HepG2 (cell line): ENCODE measurements around the gene FCN3. TPM values are rescaled to one million over a fixed set of nuclear protein-coding genes. Genes with fewer than 3 reads are reported as not detected.

Experiments used
- AKAP8 ChIP-seq: sonication (generic); formaldehyde crosslinking; IDR thresholded peaks from 2 replicates; pipeline ENCODE4 v1.5.1; 2020; ENCODE audit warnings: mild to moderate bottlenecking, missing genetic modification reagents
- ATF6 ChIP-seq: sonication (generic); formaldehyde crosslinking; conservative IDR thresholded peaks from 2 replicates; pipeline ENCODE4 v1.4.0; 2020; ENCODE audit warnings: missing genetic modification reagents
- ISL2 ChIP-seq: sonication (generic); formaldehyde crosslinking; IDR thresholded peaks from 2 replicates; pipeline ENCODE4 v1.5.0; 2020; ENCODE audit warnings: missing genetic modification reagents
- JARID2 ChIP-seq: sonication (generic); formaldehyde crosslinking; IDR thresholded peaks from 2 replicates; pipeline ENCODE4 v1.8.1; 2023; ENCODE audit warnings: missing genetic modification reagents, inconsistent platforms; ENCODE audit not compliant: insufficient replicate concordance
- MAZ ChIP-seq, 2 experiments: sonication (generic) in 1 of 2; formaldehyde crosslinking in 1 of 2; IDR thresholded peaks; 2 replicates each; pipeline versions ENCODE4 v1.5.0 to v1.6.1; 2012 to 2020; ENCODE audit warnings: low read depth in 2 of 2, mild to moderate bottlenecking in 2 of 2, borderline replicate concordance in 1 of 2, improper control_type of control experiment in 1 of 2, low read length in 1 of 2, missing genetic modification reagents in 1 of 2, moderate library complexity in 1 of 2
- NRL ChIP-seq: sonication (generic); formaldehyde crosslinking; IDR thresholded peaks from 2 replicates; pipeline ENCODE4 v1.5.0; 2020; ENCODE audit warnings: missing genetic modification reagents, mild to moderate bottlenecking, moderate library complexity, borderline replicate concordance
- SIN3B ChIP-seq: fragments of 150-350 bp; IDR thresholded peaks from 2 replicates; pipeline ENCODE4 v1.6.1; 2014; ENCODE audit warnings: low read length
- ZFP36L1 ChIP-seq: sonication (generic); formaldehyde crosslinking; IDR thresholded peaks from 2 replicates; pipeline ENCODE4 v1.8.0; 2022; ENCODE audit warnings: mild to moderate bottlenecking, missing genetic modification reagents, moderate library complexity
- ZFP41 ChIP-seq: sonication (generic); formaldehyde crosslinking; IDR thresholded peaks from 2 replicates; pipeline ENCODE4 v1.4.0; 2020; ENCODE audit warnings: mild to moderate bottlenecking, missing genetic modification reagents, borderline replicate concordance
- ZMAT3 ChIP-seq: sonication (generic); formaldehyde crosslinking; conservative IDR thresholded peaks from 2 replicates; pipeline ENCODE4 v1.7.0; 2021; ENCODE audit warnings: missing genetic modification reagents
- ZNF343 ChIP-seq: sonication (generic); formaldehyde crosslinking; IDR thresholded peaks from 2 replicates; pipeline ENCODE4 v1.4.0; 2020; ENCODE audit warnings: mild to moderate bottlenecking, missing genetic modification reagents
- ZNF382 ChIP-seq: sonication (generic); formaldehyde crosslinking; IDR thresholded peaks from 2 replicates; pipeline ENCODE4 v1.5.0; 2020; ENCODE audit warnings: missing genetic modification reagents, mild to moderate bottlenecking, borderline replicate concordance
- ZNF556 ChIP-seq: sonication (generic); formaldehyde crosslinking; IDR thresholded peaks from 2 replicates; pipeline ENCODE4 v1.4.0; 2020; ENCODE audit warnings: mild to moderate bottlenecking, missing genetic modification reagents, borderline replicate concordance
- ZNF652 ChIP-seq: IDR thresholded peaks from 2 replicates; pipeline ENCODE4 v1.6.1; 2016; ENCODE audit warnings: low read depth, borderline replicate concordance
- polyA plus RNA-seq, 8 experiments: library from polyadenylated mRNA; depleted of rRNA in 3 of 8; stranded (reverse) in 7 of 8; unstranded in 1 of 8; fragments of >200 nt; fragmentation: Illumina TruSeq in 4 of 8; extraction: Trizol in 4 of 8; gene quantifications; 2 replicates each; pipeline versions ENCODE4 v1.2.1 to v1.2.3, GENCODE V29; 2011 to 2016; ENCODE audit warnings: low read depth in 4 of 8, missing spikeins in 1 of 8, mixed read lengths in 1 of 8; ENCODE audit not compliant: insufficient read depth in 1 of 8
- total RNA-seq, 5 experiments: library from RNA; depleted of rRNA; stranded (reverse); fragments of >200 nt; fragmentation: Illumina TruSeq; extraction: Trizol; gene quantifications; 2 replicates each; pipeline ENCODE4 v1.2.3, GENCODE V29; 2016; ENCODE audit warnings: low read depth in 1 of 5
- TF ChIP-seq, protein P1 (sequence below): sonication (generic); formaldehyde crosslinking; IDR thresholded peaks from one replicate; pipeline ENCODE4 v1.5.1; 2020; ENCODE audit warnings: mild to moderate bottlenecking, missing genetic modification reagents; ENCODE audit errors: not compliant biosample characterization
- TF ChIP-seq, protein P2 (sequence below): sonication (generic); formaldehyde crosslinking; IDR thresholded peaks from 2 replicates; pipeline ENCODE4 v1.5.0; 2020; ENCODE audit warnings: mild to moderate bottlenecking, missing genetic modification reagents

Gene FCN3
- total and polyA plus RNA-seq, 2 of the 13 experiments (the other 11 are each of a cell fraction or from before 2014, with no cell fraction given), result not detected

- TF ChIP-seq, protein P1, sequence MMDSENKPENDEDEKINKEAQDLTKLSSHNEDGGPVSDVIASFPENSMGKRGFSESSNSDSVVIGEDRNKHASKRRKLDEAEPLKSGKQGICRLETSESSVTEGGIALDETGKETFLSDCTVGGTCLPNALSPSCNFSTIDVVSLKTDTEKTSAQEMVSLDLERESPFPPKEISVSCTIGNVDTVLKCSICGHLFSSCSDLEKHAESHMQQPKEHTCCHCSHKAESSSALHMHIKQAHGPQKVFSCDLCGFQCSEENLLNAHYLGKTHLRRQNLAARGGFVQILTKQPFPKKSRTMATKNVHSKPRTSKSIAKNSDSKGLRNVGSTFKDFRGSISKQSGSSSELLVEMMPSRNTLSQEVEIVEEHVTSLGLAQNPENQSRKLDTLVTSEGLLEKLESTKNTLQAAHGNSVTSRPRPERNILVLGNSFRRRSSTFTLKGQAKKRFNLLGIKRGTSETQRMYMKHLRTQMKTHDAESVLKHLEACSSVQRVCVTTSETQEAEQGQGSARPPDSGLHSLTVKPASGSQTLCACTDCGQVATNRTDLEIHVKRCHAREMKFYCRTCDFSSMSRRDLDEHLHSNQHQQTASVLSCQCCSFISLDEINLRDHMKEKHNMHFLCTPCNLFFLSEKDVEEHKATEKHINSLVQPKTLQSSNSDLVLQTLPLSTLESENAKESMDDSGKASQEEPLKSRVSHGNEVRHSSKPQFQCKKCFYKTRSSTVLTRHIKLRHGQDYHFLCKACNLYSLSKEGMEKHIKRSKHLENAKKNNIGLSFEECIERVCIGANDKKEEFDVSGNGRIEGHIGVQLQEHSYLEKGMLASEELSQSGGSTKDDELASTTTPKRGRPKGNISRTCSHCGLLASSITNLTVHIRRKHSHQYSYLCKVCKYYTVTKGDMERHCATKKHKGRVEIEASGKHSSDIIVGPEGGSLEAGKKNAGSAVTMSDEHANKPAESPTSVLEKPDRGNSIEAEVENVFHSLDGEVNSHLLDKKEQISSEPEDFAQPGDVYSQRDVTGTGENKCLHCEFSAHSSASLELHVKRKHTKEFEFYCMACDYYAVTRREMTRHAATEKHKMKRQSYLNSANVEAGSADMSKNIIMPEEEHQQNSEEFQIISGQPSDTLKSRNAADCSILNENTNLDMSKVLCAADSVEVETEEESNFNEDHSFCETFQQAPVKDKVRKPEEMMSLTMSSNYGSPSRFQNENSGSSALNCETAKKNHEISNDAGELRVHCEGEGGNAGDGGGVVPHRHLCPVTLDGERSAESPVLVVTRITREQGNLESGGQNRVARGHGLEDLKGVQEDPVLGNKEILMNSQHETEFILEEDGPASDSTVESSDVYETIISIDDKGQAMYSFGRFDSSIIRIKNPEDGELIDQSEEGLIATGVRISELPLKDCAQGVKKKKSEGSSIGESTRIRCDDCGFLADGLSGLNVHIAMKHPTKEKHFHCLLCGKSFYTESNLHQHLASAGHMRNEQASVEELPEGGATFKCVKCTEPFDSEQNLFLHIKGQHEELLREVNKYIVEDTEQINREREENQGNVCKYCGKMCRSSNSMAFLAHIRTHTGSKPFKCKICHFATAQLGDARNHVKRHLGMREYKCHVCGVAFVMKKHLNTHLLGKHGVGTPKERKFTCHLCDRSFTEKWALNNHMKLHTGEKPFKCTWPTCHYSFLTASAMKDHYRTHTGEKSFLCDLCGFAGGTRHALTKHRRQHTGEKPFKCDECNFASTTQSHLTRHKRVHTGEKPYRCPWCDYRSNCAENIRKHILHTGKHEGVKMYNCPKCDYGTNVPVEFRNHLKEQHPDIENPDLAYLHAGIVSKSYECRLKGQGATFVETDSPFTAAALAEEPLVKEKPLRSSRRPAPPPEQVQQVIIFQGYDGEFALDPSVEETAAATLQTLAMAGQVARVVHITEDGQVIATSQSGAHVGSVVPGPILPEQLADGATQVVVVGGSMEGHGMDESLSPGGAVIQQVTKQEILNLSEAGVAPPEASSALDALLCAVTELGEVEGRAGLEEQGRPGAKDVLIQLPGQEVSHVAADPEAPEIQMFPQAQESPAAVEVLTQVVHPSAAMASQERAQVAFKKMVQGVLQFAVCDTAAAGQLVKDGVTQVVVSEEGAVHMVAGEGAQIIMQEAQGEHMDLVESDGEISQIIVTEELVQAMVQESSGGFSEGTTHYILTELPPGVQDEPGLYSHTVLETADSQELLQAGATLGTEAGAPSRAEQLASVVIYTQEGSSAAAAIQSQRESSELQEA (CRISPR knock-in tag), result no peak
- TF ChIP-seq MAZ (IDR thresholded peaks at IDR 0.05; ENCODE audit: borderline replicate concordance, low read depth, low read length) (peak; percentile 82; the same call in 1 of the 2 replicates), MAZ (CRISPR knock-in tag; IDR thresholded peaks at IDR 0.05; ENCODE audit: low read depth) (peak; percentile 65; the same call in 1 of the 2 replicates), ZFP41 (CRISPR knock-in tag) (no peak), ZNF556 (CRISPR knock-in tag) (no peak), SIN3B (no peak), ATF6 (no peak), ISL2 (CRISPR knock-in tag) (peak; percentile 54; the same call in 1 of the 2 replicates), ZNF382 (CRISPR knock-in tag) (no peak), ZNF343 (no peak), ZFP36L1 (CRISPR knock-in tag) (no peak), ZMAT3 (CRISPR knock-in tag) (0 out of 2 replicates have a peak, but pooled peaks have one; percentile 60), AKAP8 (CRISPR knock-in tag) (no peak), NRL (CRISPR knock-in tag) (no peak; the same call in 1 of the 2 replicates), JARID2 (CRISPR knock-in tag) (no peak), ZNF652 (CRISPR knock-in tag) (no peak)
- TF ChIP-seq, protein P2, sequence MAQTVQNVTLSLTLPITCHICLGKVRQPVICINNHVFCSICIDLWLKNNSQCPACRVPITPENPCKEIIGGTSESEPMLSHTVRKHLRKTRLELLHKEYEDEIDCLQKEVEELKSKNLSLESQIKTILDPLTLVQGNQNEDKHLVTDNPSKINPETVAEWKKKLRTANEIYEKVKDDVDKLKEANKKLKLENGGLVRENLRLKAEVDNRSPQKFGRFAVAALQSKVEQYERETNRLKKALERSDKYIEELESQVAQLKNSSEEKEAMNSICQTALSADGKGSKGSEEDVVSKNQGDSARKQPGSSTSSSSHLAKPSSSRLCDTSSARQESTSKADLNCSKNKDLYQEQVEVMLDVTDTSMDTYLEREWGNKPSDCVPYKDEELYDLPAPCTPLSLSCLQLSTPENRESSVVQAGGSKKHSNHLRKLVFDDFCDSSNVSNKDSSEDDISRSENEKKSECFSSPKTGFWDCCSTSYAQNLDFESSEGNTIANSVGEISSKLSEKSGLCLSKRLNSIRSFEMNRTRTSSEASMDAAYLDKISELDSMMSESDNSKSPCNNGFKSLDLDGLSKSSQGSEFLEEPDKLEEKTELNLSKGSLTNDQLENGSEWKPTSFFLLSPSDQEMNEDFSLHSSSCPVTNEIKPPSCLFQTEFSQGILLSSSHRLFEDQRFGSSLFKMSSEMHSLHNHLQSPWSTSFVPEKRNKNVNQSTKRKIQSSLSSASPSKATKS (CRISPR knock-in tag), result no peak
Observed at GRCh38 chr1:27341525-27342252, 32.9 kb downstream of the FCN3 start, which contains the start of gene SYTL1 (continued).
